GM12801 (cell line): ENCODE results near the gene VPS8.

Source experiments
- CTCF ChIP-seq: IDR thresholded peaks from one replicate; pipeline ENCODE4 v1.5.1; 2011; ENCODE audit warnings: control low read depth; ENCODE audit not compliant: insufficient read length; ENCODE audit errors: extremely low read depth

VPS8 gene

GRCh38 chr3:184895350-184895749, 83.4 kb downstream of the VPS8 start:
- TF ChIP-seq CTCF: no peak

- no peak for TF ChIP-seq CTCF
Observed at GRCh38 chr3:184896336-184896735, 84.4 kb downstream of the VPS8 start.

- no peak for TF ChIP-seq CTCF
Observed at GRCh38 chr3:184899953-184900595, 88.1 kb downstream of the VPS8 start.

- TF ChIP-seq CTCF: no peak
Observed at GRCh38 chr3:184907681-184908649, 96.0 kb downstream of the VPS8 start.

GRCh38 chr3:184908859-184909258, 96.9 kb downstream of the VPS8 start:
- TF ChIP-seq CTCF: no peak

- no peak for TF ChIP-seq CTCF
Observed at GRCh38 chr3:184910664-184911063, 98.7 kb downstream of the VPS8 start.

GRCh38 chr3:184911570-184911969, 99.6 kb downstream of the VPS8 start:
- no peak for TF ChIP-seq CTCF
